D721Med (cell line): Measurements from ENCODE around the gene POU6F2.

Experiments
- DNase-seq: peaks from one replicate; pipeline ENCODE4 v3.0.0; 2011; ENCODE audit warnings: low spot score; ENCODE audit not compliant: insufficient read length
- FAIRE-seq: peaks from 2 replicates; lab custom pipeline; 2011; peaks lifted over from hg19 to GRCh38; lab: Jason Lieb, UNC
- CTCF ChIP-seq: IDR thresholded peaks from 2 replicates; pipeline ENCODE4 v1.5.1; 2012; ENCODE audit warnings: mild to moderate bottlenecking, control low read depth; ENCODE audit not compliant: insufficient read depth; ENCODE audit errors: missing control alignments

The POU6F2 gene

GRCh38 chr7:39413636-39414223 lies 436.0 kb downstream of the POU6F2 start:
- no peak for FAIRE-seq
- DNase-seq: no peak
- TF ChIP-seq CTCF: no peak

DNA sequence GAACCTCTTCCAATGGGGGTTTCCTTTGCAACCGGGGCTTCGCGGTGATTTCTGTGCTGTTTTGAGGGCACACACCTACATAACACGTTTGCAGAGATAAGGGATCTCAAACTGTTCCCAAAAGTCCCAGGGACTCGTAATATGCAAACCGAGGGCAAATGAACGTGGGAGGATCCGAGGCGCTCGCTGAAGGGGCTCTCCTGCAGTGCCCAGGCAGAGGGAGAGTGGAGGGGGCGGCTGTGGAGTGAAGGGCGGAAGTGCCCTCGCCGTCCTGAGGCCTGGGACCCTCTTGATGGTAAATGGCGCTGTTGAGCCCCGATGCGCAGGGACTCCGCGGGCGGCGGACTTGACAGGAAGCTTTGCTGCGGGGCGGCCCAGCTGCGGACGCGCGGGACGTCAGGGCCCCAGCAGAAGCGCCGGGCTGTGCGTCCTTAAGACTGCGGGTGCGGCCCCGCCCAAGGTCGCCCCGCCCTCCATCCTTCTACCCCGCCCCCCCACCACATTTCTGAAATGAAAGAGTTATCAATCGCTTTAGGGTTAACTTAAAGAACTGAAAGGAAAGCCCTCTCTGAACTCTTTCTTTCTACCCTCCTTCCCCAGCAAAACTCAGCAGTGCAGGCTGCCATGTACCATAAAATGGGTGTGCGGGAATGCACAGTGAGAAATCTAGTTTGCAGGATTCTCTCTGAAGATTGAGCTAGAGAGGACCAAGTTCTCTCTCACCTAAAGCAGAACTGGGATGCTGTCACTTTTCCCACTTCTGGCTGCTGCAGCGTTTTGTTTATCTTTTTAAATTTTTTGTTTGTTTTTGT lies 436.7 kb downstream of the POU6F2 start:
- TF ChIP-seq CTCF: no peak
- FAIRE-seq: no peak

GRCh38 chr7:39415091-39415787 lies 437.5 kb downstream of the POU6F2 start:
- no peak for FAIRE-seq
- DNase-seq: no peak
- TF ChIP-seq CTCF: no peak

More for the DNA sequence above, 436.7 kb downstream of the POU6F2 start:
- no peak for DNase-seq

- FAIRE-seq (no peak), DNase-seq (no peak)
- TF ChIP-seq CTCF: no peak
Observed at GRCh38 chr7:39416866-39417265, 439.2 kb downstream of the POU6F2 start.

DNA sequence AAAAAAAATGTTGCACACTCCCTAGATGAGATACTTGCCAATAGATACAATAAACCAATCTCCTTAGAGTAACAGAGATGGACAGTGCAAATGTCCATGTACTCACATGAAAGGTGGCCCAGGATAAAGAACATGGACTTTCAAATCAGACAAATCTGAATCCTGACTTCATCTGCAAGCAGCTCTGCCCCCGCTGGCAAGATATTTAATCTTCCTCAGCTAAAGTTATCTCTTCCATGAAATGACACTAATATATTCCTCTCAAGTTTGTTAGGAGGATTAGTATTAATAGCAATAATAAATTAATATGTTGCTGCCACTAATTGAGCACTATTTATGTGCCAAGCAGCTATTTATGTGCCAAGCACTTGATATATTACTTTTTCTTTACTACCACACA lies 439.9 kb downstream of the POU6F2 start:
- FAIRE-seq (no peak), DNase-seq (no peak)
- TF ChIP-seq CTCF: no peak

DNA sequence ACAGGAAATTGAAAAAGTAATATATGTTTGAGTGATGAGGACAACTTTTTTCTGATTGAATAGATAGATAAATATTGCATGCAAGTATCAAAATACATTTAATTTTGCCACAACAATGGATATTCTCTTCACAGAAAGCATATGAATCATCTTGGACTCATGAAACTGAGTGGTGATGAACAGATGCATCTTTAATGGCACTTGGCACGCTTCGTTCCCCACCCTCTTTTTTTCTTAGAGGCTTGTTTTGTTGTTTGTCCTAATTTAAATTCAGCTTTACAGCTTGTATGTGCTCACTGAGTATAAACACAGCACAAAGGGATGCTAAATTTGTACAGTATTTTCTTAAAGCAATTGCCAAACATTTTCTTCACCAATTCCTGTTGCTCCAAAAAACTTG lies 443.5 kb downstream of the POU6F2 start:
- FAIRE-seq: no peak
- TF ChIP-seq CTCF: no peak
- DNase-seq: no peak
